Fibroblast of lung (primary cell): Measurements from ENCODE around the gene HIP1R.

Experiments
- EZH2 ChIP-seq: IDR thresholded peaks from 2 replicates; pipeline ENCODE4 v1.5.1; 2012; ENCODE audit warnings: low read length, control low read depth, mild to moderate bottlenecking; ENCODE audit errors: missing control alignments
- TF ChIP-seq, protein P1 (sequence below), 2 donors: IDR thresholded peaks in 1 of 2; conservative IDR thresholded peaks in 1 of 2; 1 replicate in 1 of 2; 2 replicates in 1 of 2; pipeline ENCODE4 v1.5.1; 2011 to 2012; ENCODE audit warnings: low read length in 2 of 2, control low read depth in 1 of 2, inconsistent platforms in 1 of 2, low read depth in 1 of 2, mild to moderate bottlenecking in 1 of 2

GRCh38 chr12:122855928-122856831, 20.9 kb downstream of the HIP1R start:
- TF ChIP-seq, protein P1, sequence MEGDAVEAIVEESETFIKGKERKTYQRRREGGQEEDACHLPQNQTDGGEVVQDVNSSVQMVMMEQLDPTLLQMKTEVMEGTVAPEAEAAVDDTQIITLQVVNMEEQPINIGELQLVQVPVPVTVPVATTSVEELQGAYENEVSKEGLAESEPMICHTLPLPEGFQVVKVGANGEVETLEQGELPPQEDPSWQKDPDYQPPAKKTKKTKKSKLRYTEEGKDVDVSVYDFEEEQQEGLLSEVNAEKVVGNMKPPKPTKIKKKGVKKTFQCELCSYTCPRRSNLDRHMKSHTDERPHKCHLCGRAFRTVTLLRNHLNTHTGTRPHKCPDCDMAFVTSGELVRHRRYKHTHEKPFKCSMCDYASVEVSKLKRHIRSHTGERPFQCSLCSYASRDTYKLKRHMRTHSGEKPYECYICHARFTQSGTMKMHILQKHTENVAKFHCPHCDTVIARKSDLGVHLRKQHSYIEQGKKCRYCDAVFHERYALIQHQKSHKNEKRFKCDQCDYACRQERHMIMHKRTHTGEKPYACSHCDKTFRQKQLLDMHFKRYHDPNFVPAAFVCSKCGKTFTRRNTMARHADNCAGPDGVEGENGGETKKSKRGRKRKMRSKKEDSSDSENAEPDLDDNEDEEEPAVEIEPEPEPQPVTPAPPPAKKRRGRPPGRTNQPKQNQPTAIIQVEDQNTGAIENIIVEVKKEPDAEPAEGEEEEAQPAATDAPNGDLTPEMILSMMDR (conservative IDR thresholded peaks at IDR 0.05 in 1 of 2, IDR thresholded peaks at IDR 0.05 in 1 of 2; ENCODE audit: low read depth in 1 of 2, low read length in 2 of 2) = no peak
- TF ChIP-seq EZH2 = no peak
